Astrocyte of the spinal cord (primary cell): Measurements from ENCODE around the gene LY6G5B.

Experiments used
- DNase-seq: peaks from one replicate; pipeline ENCODE4 v3.0.0; 2011; ENCODE audit warnings: low read depth, low spot score
- H3K4me3 ChIP-seq: 2 replicates; pipeline ENCODE4 v1.5.1; 2011; ENCODE audit warnings: low read depth, mild to moderate bottlenecking, low read length, moderate library complexity
- in situ Hi-C: cut with HindIII; loops from 2 replicates; pipeline ENCODE4 v1.10.0; 2017; ENCODE audit warnings: low sequenced_read_pairs
- TF ChIP-seq, protein P1 (sequence below): IDR thresholded peaks from 2 replicates; pipeline ENCODE4 v1.5.1; 2012; ENCODE audit warnings: low read depth, mild to moderate bottlenecking, low read length, inconsistent platforms

LY6G5B gene

GRCh38 chr6:31700740-31701401, 31.1 kb downstream of the LY6G5B start:
- DNase-seq, result no peak
- TF ChIP-seq, protein P1, sequence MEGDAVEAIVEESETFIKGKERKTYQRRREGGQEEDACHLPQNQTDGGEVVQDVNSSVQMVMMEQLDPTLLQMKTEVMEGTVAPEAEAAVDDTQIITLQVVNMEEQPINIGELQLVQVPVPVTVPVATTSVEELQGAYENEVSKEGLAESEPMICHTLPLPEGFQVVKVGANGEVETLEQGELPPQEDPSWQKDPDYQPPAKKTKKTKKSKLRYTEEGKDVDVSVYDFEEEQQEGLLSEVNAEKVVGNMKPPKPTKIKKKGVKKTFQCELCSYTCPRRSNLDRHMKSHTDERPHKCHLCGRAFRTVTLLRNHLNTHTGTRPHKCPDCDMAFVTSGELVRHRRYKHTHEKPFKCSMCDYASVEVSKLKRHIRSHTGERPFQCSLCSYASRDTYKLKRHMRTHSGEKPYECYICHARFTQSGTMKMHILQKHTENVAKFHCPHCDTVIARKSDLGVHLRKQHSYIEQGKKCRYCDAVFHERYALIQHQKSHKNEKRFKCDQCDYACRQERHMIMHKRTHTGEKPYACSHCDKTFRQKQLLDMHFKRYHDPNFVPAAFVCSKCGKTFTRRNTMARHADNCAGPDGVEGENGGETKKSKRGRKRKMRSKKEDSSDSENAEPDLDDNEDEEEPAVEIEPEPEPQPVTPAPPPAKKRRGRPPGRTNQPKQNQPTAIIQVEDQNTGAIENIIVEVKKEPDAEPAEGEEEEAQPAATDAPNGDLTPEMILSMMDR, result no peak
- in situ Hi-C loops, result no loop called here
- H3K4me3 ChIP-seq, result no peak overlapping the region

- DNase-seq, result peak; percentile 33
- peak overlapping the region; percentile 98 for H3K4me3 ChIP-seq
- in situ Hi-C loops, result no loop called here
- TF ChIP-seq, protein P1, result no peak
Measured at GRCh38 chr6:31701666-31702404, 32.1 kb downstream of the LY6G5B start.

- TF ChIP-seq, protein P1, result no peak
- peak overlapping the region; percentile 98 for H3K4me3 ChIP-seq
- in situ Hi-C loops, result no loop called here
- DNase-seq, result no peak
Measured at GRCh38 chr6:31702405-31702818, 32.6 kb downstream of the LY6G5B start.

GRCh38 chr6:31702819-31703716, 33.3 kb downstream of the LY6G5B start, which contains the start of gene ABHD16A:
TSS of gene ABHD16A (minus strand) at chr6:31703324. CDS start at chr6:31703281, 43 bp downstream.
- TF ChIP-seq, protein P1, result no peak
- peak within 1 kb of the TSS; percentile 98 for H3K4me3 ChIP-seq
- in situ Hi-C loops, result no loop called here
- peak; percentile 99 for DNase-seq

GRCh38 chr6:31705931-31706330, 36.2 kb downstream of the LY6G5B start:
- no peak overlapping the region for H3K4me3 ChIP-seq
- DNase-seq, result no peak
- TF ChIP-seq, protein P1, result no peak
- in situ Hi-C loops, result no loop called here

DNA sequence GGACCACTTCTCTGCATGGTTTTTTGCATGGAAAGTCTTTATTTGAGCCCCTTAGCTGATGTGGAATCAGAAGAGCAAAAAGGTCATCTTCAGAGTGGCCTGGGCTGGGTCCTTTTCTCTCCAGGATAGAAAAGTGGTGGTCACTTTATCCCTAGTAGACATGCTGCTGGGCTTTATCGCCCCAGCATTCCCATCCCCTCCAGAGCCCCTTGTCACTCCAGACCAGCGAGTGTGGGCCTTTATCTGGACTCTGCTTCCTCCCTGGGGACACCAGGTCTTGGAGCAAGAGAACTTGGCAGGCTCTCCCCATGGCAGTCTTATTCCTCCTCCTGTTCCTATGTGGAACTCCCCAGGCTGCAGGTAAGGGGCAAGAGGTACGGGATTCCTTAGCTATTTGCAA, 36.8 kb downstream of the LY6G5B start, which contains the start of gene LY6G6F:
TSS of gene LY6G6F (plus strand) at position 268 of the 400 bp plus-strand sequence. CDS start at position 309, 41 bp downstream.
- no peak within 1 kb of the TSS for H3K4me3 ChIP-seq
- in situ Hi-C loops, result no loop called here
- no peak for DNase-seq
- TF ChIP-seq, protein P1, result no peak
